Stimulated activated CD8-positive, alpha-beta memory T cell treated with anti-CD3 and anti-CD28 coated beads, Interleukin-4, amount 100 ng/mL, for 24 hours (primary cell): ENCODE data around the gene IL16.

Experiments used
- DNase-seq: peaks from one replicate; pipeline ENCODE4 v3.0.0-alpha.2; 2020; ENCODE audit warnings: low read depth

IL16 gene

GRCh38 chr15:81174792-81175327 is 21.8 kb upstream of the IL16 start:
- DNase-seq, result no peak

GRCh38 chr15:81175496-81175895 is 21.2 kb upstream of the IL16 start:
- DNase-seq, result no peak

GRCh38 chr15:81176291-81176893 is 20.3 kb upstream of the IL16 start:
- DNase-seq, result no peak

DNA sequence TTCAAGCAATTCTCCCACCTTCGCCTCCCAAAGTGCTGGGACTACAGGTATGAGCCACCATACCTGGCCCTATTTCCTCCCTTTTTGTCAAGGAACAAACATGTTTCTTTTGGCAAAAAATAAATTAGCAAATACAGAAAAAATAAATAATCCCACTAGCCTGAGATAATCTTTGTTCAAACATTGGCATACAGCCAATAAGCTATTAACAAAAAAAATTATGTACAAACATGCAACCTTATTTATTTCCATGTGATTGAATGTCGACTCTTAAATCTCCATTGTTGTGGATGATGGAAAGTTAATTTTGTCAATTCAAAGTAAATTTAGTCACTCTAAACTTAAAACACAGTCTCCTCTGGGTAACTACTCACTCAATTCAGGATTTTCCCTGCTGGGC is 18.3 kb upstream of the IL16 start:
- DNase-seq, result no peak

- DNase-seq, result no peak
Observed at GRCh38 chr15:81181220-81181619, 15.5 kb upstream of the IL16 start.

DNA sequence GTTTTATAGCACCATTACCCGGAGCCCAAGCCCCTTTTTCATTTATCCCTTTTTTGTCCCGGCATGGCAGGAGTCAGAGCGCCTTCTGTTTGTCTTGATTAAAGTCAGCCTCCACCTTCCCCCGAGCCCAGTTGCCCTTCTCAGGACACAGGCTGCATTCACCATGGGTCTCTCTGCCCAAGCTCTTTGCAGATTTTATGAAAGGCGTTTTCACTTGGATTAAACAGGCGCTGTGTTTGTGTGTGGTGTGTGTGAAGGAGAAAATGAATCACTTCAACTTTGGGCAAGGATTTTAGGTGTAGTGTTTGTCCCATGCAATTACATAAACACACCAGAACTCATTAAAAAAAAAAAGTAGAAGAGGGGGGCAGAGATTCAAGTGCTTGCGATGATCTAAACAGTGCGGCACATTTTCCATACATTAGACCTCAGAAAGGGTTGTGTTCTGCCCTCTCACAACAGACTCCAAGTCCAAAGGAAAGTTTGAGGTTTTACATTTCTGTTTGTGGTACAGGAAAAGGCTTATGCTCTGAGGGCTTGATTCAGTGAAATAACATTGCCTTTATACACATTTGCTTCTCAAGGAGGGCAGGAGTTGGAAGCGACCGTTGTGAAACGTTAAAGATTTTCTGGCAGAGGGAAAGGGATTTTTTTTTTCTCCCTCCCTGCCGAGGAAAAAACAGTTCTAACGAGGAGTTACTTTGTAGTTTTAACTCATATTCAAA is 14.5 kb upstream of the IL16 start:
- DNase-seq, result no peak

- no peak for DNase-seq
Observed at GRCh38 chr15:81182756-81183438, 13.8 kb upstream of the IL16 start.

DNA sequence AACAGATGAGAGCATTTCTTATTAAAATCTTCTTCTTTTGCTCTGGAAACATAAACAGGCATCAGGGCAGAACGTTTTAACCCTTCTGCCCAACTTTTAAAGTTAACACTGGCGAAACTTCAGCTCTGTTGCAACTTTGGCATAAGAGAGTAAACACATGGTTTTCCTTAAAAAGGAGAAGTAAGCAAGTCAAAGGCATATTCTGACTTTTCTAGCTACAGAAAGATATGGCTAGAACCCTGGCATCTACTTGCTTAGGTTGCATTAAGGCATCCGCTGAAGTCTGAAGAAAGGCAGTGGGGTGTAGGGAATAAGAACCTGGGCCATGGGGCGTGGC is 13.3 kb upstream of the IL16 start:
- no peak for DNase-seq

DNA sequence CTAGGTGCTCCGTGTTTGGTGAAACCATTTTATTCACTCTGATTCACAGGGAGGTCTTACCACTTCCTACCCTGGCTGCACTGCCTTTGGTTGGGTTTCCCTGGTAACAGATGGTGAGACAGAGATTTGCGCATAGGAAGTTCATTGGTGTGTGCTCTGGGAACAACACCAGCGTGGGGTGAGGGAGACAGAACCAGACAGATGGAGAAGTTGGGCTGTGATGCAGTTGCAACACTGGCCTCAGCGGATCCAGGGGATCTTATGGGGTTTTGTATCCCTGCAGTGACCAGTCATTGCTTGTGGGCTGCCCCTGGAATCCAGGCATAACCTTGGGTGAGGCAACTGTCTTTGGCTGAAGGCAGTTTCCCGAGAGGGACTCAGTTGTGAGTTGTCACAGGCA is 12.5 kb upstream of the IL16 start:
- DNase-seq, result no peak

GRCh38 chr15:81185631-81186295 is 10.9 kb upstream of the IL16 start:
- no peak for DNase-seq

DNA sequence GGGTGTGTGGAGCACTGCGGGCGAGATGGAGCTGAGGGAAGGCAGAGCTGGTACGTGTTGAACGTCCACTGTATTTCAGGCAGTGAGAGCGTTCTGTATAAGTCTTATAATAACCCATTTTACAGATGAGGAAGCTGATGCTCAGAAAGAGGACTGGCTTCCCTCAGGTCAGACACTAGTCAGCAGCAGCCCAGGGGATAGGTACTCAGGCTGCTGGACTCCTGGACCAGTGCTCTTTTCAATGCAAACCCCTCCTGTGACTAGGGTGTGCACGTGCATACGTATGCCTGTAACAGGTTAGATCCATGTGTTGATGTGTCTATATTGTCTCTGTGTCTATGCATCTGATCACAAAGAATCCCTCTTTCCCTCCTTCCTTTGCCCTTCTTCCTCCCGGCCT is 8.3 kb upstream of the IL16 start:
- DNase-seq, result no peak

GRCh38 chr15:81189583-81190283 is 6.9 kb upstream of the IL16 start:
- no peak for DNase-seq

DNA sequence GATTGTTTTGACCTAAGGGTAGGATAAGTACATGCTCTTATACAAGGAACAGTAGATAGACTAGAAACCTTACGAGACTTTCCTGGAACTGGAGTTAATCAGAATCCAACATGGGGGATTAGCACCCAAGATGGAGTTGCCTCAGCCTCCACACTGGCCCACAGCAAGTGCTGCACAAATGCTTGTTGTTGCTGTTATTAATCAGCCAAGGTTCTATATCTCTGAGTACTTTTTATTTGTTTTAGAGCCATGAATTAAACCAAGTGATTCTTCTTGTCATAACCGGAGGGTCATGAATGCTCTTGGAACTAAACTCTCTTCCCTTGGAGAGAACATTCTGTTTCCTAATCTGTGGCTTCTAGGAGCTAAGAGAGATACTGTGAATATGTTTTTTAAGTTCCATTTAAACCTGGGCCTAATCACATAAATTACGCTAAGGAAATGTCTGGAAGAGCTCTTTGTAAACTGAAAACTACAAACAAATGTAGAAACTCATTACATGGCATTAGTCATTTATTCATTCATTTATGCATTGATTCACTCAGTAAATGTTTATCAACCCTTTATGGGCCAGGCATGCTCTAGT is 5.7 kb upstream of the IL16 start:
- DNase-seq, result no peak

GRCh38 chr15:81191701-81192100 is 5.0 kb upstream of the IL16 start:
- no peak for DNase-seq

GRCh38 chr15:81194723-81195122 is 2.0 kb upstream of the IL16 start:
- DNase-seq, result no peak

DNA sequence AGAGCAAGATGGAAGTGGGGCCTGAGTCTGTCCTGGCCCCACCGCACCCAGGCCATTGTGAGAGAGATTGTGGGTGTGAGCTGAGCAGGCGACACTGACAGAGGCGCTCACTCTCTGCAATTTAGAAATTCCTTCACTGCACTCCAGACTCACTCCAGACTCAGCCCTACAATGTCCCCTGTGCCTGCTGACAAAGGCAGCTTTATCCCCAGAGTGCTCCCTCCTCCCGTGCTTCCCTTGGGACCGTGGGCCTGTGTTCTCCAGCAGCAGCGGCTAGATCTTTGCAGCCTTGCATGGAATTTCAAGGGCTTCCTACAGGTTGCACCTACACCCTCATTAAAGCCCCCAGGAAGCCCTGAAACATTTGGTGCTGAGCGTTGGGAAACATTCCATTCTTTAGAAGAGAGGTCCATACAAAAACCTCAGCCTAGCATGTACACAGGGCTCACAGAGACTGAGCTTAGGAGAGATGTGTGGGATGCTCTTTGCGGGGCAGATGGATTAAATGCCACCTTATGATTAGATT is 1.3 kb upstream of the IL16 start:
- DNase-seq, result no peak

- DNase-seq, result no peak
Observed at GRCh38 chr15:81197255-81197630, 564 bp downstream of the IL16 start.

GRCh38 chr15:81197688-81198281 is 1.1 kb downstream of the IL16 start:
- DNase-seq, result no peak

- no peak for DNase-seq
Observed at GRCh38 chr15:81199031-81199779, 2.5 kb downstream of the IL16 start.

DNA sequence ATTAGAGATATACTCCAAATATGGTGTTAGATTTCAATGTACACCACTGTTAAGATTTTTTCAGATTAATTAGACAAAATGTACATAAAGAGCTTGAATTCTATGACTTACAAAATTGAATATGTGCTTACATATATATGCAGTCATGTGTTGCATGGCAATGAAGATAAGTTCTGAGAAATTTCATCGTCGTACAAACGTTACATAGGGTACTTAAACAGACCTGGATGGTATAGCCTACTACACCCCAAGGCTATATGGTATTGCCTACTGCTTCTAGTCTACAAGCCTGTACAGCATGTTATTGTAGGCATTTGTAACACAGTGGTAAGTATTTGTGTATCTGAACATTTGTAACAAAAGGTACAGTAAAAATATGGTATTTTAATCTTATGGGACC is 9.3 kb downstream of the IL16 start:
- no peak for DNase-seq
